Neural cell (in vitro differentiated cells): ENCODE measurements around the gene ZCWPW1. TPM values are rescaled to one million over a fixed set of nuclear protein-coding genes. Genes with fewer than 3 reads are reported as not detected.

ENCODE experiments used
- H2AFZ ChIP-seq: fragments of 200-600, 300-800 bp; sonication (generic), shearing (Covaris generic); 2 replicates; pipeline ENCODE4 v1.6.0; 2014; ENCODE audit warnings: low read depth, mild to moderate bottlenecking, antibody characterized with exemption, low read length, moderate library complexity
- H3F3A ChIP-seq: fragments of 200-600 bp; shearing (Covaris generic); 2 replicates; pipeline ENCODE4 v1.6.1; 2016; ENCODE audit warnings: mild to moderate bottlenecking, moderate library complexity, mixed read lengths, antibody characterized with exemption, low read length; ENCODE audit not compliant: insufficient read depth, poor library complexity, severe bottlenecking
- H3K27ac ChIP-seq: fragments of 200-600, 300-800 bp; sonication (generic), shearing (Covaris generic); 2 replicates; pipeline ENCODE4 v1.5.1; 2014; ENCODE audit warnings: mild to moderate bottlenecking, low read length, moderate library complexity
- H3K27me3 ChIP-seq: fragments of 300-800, 200-600 bp; sonication (generic), shearing (Covaris generic); 2 replicates; pipeline ENCODE4 v1.6.0; 2014; ENCODE audit warnings: mild to moderate bottlenecking, low read depth, low read length, moderate library complexity; ENCODE audit not compliant: insufficient read depth
- H3K36me3 ChIP-seq: fragments of 300-800, 200-600 bp; sonication (generic), shearing (Covaris generic); 2 replicates; pipeline ENCODE4 v1.5.1; 2014; ENCODE audit warnings: mild to moderate bottlenecking, antibody characterized with exemption, low read length, moderate library complexity; ENCODE audit not compliant: insufficient read depth
- H3K4me2 ChIP-seq: fragments of 300-800, 200-600 bp; sonication (generic), shearing (Covaris generic); 2 replicates; pipeline ENCODE4 v1.6.0; 2014; ENCODE audit warnings: mild to moderate bottlenecking, low read length
- H3K4me3 ChIP-seq: fragments of 300-800, 200-600 bp; sonication (generic), shearing (Covaris generic); 2 replicates; pipeline ENCODE4 v1.5.1; 2014; ENCODE audit warnings: mild to moderate bottlenecking, low read length, moderate library complexity
- H3K79me2 ChIP-seq: fragments of 200-600 bp; shearing (Covaris generic); replicated peaks from 2 replicates; pipeline ENCODE4 v1.6.0; 2014; ENCODE audit warnings: mild to moderate bottlenecking, low read length, moderate library complexity; ENCODE audit not compliant: insufficient read depth
- H3K9ac ChIP-seq: fragments of 300-800, 200-600 bp; sonication (generic), shearing (Covaris generic); 2 replicates; pipeline ENCODE4 v1.6.1; 2016; ENCODE audit warnings: mild to moderate bottlenecking, low read length, mixed read lengths
- H3K9me2 ChIP-seq: fragments of 200-600 bp; shearing (Covaris generic); 2 replicates; pipeline ENCODE4 v1.6.1; 2016; ENCODE audit warnings: mild to moderate bottlenecking, low read length, mixed read lengths; ENCODE audit not compliant: insufficient read depth
- H3K9me3 ChIP-seq: fragments of 200-600, 300-800 bp; sonication (generic), shearing (Covaris generic); 2 replicates; pipeline ENCODE4 v1.6.1; 2016; ENCODE audit warnings: mild to moderate bottlenecking, mixed run types, low read length, moderate library complexity, mixed read lengths
- H4K20me1 ChIP-seq: fragments of 200-600 bp; shearing (Covaris generic); 2 replicates; pipeline ENCODE4 v1.6.1; 2016; ENCODE audit warnings: mild to moderate bottlenecking, mixed run types; ENCODE audit not compliant: insufficient read depth
- EP300 ChIP-seq: fragments of 450-650 bp; conservative IDR thresholded peaks from 2 replicates; pipeline ENCODE4 v1.6.1; 2014; ENCODE audit warnings: antibody characterized with exemption, mild to moderate bottlenecking, moderate library complexity; ENCODE audit not compliant: poor library complexity, severe bottlenecking
- EZH2 ChIP-seq: fragments of 200-600, 300-800 bp; shearing (Covaris generic), sonication (generic); IDR thresholded peaks from 2 replicates; pipeline ENCODE4 v1.6.1; 2014; ENCODE audit warnings: antibody characterized with exemption, low read length, borderline replicate concordance, mild to moderate bottlenecking; ENCODE audit not compliant: insufficient read depth, poor library complexity, severe bottlenecking
- MXI1 ChIP-seq: fragments of 450-650 bp; conservative IDR thresholded peaks from 2 replicates; pipeline ENCODE4 v1.6.1; 2014; ENCODE audit warnings: antibody characterized with exemption, mild to moderate bottlenecking; ENCODE audit not compliant: poor library complexity, severe bottlenecking
- POLR2AphosphoS5 ChIP-seq: IDR thresholded peaks from 2 replicates; pipeline ENCODE4 v1.6.1; 2012
- RAD21 ChIP-seq: fragments of 450-650 bp; conservative IDR thresholded peaks from 2 replicates; pipeline ENCODE4 v1.6.1; 2014; ENCODE audit warnings: antibody characterized with exemption, mild to moderate bottlenecking, moderate library complexity
- SMC3 ChIP-seq: fragments of 450-650 bp; conservative IDR thresholded peaks from 2 replicates; pipeline ENCODE4 v1.6.1; 2014; ENCODE audit warnings: antibody characterized with exemption, mild to moderate bottlenecking, moderate library complexity; ENCODE audit not compliant: poor library complexity
- TAF1 ChIP-seq: IDR thresholded peaks from 2 replicates; pipeline ENCODE4 v1.6.1; 2012; ENCODE audit warnings: low read depth
- polyA plus RNA-seq: library from polyadenylated mRNA; depleted of rRNA; stranded (reverse); fragments of >200 nt; gene quantifications from 2 replicates; pipeline ENCODE4 v1.2.3, GENCODE V29; 2014
- TF ChIP-seq, protein P1 (sequence below): IDR thresholded peaks from 2 replicates; pipeline ENCODE4 v1.6.1; 2012; ENCODE audit warnings: borderline replicate concordance
- TF ChIP-seq, protein P2 (sequence below): fragments of 450-650 bp; IDR thresholded peaks from 2 replicates; pipeline ENCODE4 v1.5.1; 2014; ENCODE audit warnings: antibody characterized with exemption, mild to moderate bottlenecking, moderate library complexity; ENCODE audit not compliant: poor library complexity, severe bottlenecking

ZCWPW1 gene
- polyA plus RNA-seq, 1 donor from 2014 or later = 6.8 TPM

DNA sequence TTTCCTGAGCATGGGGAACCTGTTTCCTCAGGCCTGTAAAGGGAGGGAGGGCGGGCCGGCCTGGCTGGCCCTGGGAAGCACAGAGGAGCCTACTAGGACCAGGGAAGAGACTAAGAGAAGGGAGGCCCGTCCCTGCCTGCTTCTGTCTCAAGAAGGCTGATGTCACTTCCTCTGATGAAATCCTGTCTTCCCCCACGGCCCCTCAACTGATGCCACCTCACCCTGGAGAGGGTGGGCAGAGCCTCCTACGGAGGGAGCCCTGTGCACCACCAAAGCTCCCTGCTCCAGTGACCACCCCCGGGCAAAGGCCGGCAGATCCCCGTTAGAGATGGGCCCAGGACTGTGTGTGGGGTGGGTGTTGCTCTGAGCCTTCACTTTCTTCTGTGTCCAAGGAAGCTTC lies 56.2 kb downstream of the ZCWPW1 start:
- H3K79me2 ChIP-seq = no peaks in the 10 kb centered on the region
- TF ChIP-seq EP300 = no peak
- TF ChIP-seq, protein P1, sequence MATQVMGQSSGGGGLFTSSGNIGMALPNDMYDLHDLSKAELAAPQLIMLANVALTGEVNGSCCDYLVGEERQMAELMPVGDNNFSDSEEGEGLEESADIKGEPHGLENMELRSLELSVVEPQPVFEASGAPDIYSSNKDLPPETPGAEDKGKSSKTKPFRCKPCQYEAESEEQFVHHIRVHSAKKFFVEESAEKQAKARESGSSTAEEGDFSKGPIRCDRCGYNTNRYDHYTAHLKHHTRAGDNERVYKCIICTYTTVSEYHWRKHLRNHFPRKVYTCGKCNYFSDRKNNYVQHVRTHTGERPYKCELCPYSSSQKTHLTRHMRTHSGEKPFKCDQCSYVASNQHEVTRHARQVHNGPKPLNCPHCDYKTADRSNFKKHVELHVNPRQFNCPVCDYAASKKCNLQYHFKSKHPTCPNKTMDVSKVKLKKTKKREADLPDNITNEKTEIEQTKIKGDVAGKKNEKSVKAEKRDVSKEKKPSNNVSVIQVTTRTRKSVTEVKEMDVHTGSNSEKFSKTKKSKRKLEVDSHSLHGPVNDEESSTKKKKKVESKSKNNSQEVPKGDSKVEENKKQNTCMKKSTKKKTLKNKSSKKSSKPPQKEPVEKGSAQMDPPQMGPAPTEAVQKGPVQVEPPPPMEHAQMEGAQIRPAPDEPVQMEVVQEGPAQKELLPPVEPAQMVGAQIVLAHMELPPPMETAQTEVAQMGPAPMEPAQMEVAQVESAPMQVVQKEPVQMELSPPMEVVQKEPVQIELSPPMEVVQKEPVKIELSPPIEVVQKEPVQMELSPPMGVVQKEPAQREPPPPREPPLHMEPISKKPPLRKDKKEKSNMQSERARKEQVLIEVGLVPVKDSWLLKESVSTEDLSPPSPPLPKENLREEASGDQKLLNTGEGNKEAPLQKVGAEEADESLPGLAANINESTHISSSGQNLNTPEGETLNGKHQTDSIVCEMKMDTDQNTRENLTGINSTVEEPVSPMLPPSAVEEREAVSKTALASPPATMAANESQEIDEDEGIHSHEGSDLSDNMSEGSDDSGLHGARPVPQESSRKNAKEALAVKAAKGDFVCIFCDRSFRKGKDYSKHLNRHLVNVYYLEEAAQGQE = no peak
- TF ChIP-seq POLR2AphosphoS5 = no peak
- no peak for TF ChIP-seq SMC3
- TF ChIP-seq, protein P2, sequence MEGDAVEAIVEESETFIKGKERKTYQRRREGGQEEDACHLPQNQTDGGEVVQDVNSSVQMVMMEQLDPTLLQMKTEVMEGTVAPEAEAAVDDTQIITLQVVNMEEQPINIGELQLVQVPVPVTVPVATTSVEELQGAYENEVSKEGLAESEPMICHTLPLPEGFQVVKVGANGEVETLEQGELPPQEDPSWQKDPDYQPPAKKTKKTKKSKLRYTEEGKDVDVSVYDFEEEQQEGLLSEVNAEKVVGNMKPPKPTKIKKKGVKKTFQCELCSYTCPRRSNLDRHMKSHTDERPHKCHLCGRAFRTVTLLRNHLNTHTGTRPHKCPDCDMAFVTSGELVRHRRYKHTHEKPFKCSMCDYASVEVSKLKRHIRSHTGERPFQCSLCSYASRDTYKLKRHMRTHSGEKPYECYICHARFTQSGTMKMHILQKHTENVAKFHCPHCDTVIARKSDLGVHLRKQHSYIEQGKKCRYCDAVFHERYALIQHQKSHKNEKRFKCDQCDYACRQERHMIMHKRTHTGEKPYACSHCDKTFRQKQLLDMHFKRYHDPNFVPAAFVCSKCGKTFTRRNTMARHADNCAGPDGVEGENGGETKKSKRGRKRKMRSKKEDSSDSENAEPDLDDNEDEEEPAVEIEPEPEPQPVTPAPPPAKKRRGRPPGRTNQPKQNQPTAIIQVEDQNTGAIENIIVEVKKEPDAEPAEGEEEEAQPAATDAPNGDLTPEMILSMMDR = no peak
- TF ChIP-seq MXI1 = no peak
- TF ChIP-seq EZH2 = no peak
- TF ChIP-seq RAD21 = no peak
- TF ChIP-seq TAF1 = no peak
- H3F3A ChIP-seq = no peaks in the 10 kb centered on the region
- H3K4me3 ChIP-seq = no peak overlapping the region
- no peak overlapping the region for H2AFZ ChIP-seq
- no peaks in the 10 kb centered on the region for H3K36me3 ChIP-seq
- no peaks in the 10 kb centered on the region for H3K9me3 ChIP-seq
- no peak overlapping the region for H3K27ac ChIP-seq
- H3K4me2 ChIP-seq = no peak overlapping the region
- H3K9ac ChIP-seq = no peak overlapping the region
- no peaks in the 10 kb centered on the region for H3K9me2 ChIP-seq
- H3K27me3 ChIP-seq = no peaks in the 10 kb centered on the region
- no peaks in the 10 kb centered on the region for H4K20me1 ChIP-seq

DNA sequence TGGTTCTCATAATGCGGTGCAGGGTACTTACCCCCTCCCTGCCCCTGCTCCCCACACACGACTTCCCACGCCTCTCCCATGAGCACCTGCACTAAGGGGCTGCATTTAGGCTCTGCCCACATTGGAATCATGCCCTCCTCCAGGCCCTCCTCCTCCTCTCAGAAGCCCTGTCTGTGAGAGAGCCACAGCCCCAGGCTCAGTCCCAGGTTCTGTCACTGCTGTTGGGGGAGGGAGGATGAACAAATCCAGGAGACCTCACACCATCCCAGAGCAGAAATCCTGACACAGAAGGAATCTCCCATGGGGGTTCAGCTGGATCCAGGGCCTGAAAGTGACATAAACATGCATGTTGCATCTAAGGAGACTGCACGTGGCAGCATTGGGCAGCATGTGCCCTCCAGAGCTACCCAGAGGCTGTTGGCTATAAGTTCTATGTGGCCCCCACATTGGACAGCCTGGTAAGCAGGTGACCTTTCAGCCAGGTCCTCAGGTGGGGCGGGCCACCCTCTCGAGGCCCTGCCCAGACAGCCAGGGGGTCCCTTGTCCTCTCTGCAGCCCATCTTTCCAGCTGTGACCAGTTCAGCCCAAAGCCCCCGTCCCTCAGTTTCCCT lies 56.8 kb downstream of the ZCWPW1 start:
- Histone ChIP-seq H3K4me3 (no peak overlapping the region), H3K9ac (no peak overlapping the region), H3F3A (no peaks in the 10 kb centered on the region), H3K36me3 (no peaks in the 10 kb centered on the region), H3K9me3 (no peaks in the 10 kb centered on the region), H3K79me2 (no peaks in the 10 kb centered on the region), H3K4me2 (no peak overlapping the region), H2AFZ (no peak overlapping the region), H3K27ac (no peak overlapping the region), H4K20me1 (no peaks in the 10 kb centered on the region), H3K9me2 (no peaks in the 10 kb centered on the region), H3K27me3 (no peaks in the 10 kb centered on the region)
- TF ChIP-seq TAF1 (no peak), EP300 (no peak), RAD21 (no peak), POLR2AphosphoS5 (no peak), SMC3 (no peak), MXI1 (no peak), EZH2 (no peak)
- TF ChIP-seq, protein P1 = no peak
- TF ChIP-seq, protein P2 = no peak
